ENCODE results near the gene B4GALT7.
"Not testable (repeated sequence)": the region's sequence is repeated elsewhere in the genome, so short reads cannot be mapped to it uniquely, and the experiment has no call there.

Gene B4GALT7

GRCh38 chr5:177607452-177608192 is 7.7 kb downstream of the B4GALT7 start:
- no peaks in the 10 kb centered on the region for H3K9me3 ChIP-seq (ENCODE audit: low read length)
- H3K36me3 ChIP-seq (ENCODE audit: insufficient read depth, low read length) = peaks cover 11% of the 10 kb centered on the region
- no peak overlapping the region for H3K4me3 ChIP-seq (ENCODE audit: low read length)
- H3K27me3 ChIP-seq (ENCODE audit: insufficient read depth, low read length) = no peaks in the 10 kb centered on the region
- H3K4me1 ChIP-seq (ENCODE audit: insufficient read depth, low read length) = peaks cover 12% of the 10 kb centered on the region
- no peak overlapping the region for H2AFZ ChIP-seq (ENCODE audit: low read depth, low read length)

DNA sequence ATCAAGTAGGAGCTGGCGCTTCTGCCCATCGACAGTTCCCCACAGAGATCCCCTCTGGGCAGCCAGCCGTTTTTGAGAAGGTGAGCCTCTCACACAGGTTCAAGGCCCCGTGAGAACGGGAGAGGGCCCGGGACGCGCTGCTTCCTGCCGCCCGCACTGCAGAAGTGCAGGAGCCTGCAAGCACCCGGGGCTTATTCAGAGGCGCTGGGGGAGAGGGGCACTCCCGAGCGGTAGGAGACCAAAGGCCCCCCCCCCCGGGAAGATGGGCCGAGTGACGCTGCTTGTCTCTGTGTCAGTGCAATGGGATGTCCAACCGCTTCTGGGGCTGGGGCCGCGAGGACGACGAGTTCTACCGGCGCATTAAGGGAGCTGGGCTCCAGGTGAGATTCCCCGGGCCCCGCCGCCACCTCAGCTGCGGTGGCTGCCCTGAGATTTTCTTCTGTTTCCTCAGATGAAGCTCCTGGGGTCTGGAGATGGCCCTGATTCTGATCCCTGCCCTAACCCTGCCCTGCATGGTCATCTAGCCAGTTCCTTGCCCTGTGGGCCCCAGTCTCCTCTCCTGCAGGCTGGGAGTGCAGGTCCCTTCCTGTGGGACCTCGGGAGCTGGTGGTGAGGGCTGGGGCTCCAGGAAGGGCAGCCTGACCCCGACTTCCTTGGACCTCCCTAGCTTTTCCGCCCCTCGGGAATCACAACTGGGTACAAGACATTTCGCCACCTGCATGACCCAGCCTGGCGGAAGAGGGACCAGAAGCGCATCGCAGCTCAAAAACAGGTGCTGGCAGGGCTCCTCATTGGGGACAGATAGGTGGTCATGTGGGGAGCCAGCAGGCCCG is 8.5 kb downstream of the B4GALT7 start:
- H3K4me3 ChIP-seq (ENCODE audit: low read length) = no peak overlapping the region
- H2AFZ ChIP-seq (ENCODE audit: low read depth, low read length) = no peak overlapping the region
- H3K4me1 ChIP-seq (ENCODE audit: insufficient read depth, low read length) = peaks cover 12% of the 10 kb centered on the region
- H3K9me3 ChIP-seq (ENCODE audit: low read length) = no peaks in the 10 kb centered on the region
- peaks cover 16% of the 10 kb centered on the region for H3K36me3 ChIP-seq (ENCODE audit: insufficient read depth, low read length)
- H3K27me3 ChIP-seq (ENCODE audit: insufficient read depth, low read length) = no peaks in the 10 kb centered on the region

DNA sequence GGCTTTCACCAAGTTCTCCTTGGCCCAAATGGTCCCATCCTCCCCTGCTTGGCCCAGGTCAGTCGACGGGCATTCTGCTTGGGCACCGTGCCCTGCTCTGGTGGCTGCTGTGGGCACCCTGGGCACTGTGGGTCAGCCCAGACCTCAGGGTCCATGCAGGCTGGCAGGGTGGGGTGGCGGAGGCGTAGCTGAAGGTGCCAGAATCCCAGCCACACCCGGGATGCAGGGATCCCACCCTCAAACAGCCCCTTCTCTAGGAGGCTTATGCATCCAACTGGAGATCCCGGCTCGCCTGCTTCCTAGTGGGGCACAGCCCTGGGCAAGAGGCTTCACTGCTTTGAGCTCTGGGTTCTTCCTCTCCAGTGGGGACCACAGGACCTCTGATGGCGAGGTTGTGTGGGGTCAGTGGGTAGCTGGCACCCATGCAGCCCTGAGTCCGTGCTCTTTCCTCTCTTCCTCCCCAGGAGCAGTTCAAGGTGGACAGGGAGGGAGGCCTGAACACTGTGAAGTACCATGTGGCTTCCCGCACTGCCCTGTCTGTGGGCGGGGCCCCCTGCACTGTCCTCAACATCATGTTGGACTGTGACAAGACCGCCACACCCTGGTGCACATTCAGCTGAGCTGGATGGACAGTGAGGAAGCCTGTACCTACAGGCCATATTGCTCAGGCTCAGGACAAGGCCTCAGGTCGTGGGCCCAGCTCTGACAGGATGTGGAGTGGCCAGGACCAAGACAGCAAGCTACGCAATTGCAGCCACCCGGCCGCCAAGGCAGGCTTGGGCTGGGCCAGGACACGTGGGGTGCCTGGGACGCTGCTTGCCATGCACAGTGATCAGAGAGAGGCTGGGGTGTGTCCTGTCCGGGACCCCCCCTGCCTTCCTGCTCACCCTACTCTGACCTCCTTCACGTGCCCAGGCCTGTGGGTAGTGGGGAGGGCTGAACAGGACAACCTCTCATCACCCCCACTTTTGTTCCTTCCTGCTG is 9.4 kb downstream of the B4GALT7 start:
- H3K9me3 ChIP-seq (ENCODE audit: low read length) = no peaks in the 10 kb centered on the region
- H2AFZ ChIP-seq (ENCODE audit: low read depth, low read length) = no peak overlapping the region
- no peak overlapping the region for H3K4me3 ChIP-seq (ENCODE audit: low read length)
- no peaks in the 10 kb centered on the region for H3K27me3 ChIP-seq (ENCODE audit: insufficient read depth, low read length)
- peaks cover 12% of the 10 kb centered on the region for H3K4me1 ChIP-seq (ENCODE audit: insufficient read depth, low read length)
- peaks cover 16% of the 10 kb centered on the region for H3K36me3 ChIP-seq (ENCODE audit: insufficient read depth, low read length)

- H2AFZ ChIP-seq (ENCODE audit: low read depth, low read length) = no peak overlapping the region
Observed at GRCh38 chr5:177610131-177610769, 10.3 kb downstream of the B4GALT7 start.

DNA sequence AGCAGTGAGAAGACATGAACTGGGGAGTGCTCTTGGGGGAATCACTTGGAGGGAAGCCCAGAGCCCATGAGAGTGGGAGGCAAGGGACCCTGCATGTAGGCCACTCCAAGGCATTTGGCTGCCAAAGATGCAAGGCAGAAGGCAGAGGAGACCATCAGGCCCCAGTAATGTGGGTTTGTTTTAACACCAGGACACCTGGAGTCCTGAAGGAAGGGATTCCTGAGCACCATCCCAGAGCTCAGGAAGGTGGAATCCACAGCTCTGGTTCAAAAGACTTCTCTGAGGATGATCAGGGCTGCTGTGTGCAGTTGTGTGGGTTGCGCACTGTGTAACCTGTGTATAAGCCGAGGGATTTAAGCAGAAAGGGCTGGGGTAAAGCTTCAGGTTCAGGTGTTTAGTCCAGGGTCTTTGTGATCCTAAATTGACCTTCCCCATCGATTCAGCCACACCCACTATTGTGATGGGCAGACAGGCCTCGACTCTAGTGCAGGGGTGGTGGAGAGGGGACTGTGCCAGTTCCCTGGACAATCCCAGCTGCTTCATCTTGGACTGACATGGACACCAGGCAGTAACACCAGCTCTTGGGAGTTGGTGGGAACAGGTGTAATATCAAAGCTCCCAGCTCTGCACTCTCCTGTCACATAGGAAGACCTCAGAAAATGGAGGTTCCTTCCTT is 11.0 kb downstream of the B4GALT7 start:
- Histone ChIP-seq H3K36me3 (ENCODE audit: insufficient read depth, low read length) (peaks cover 19% of the 10 kb centered on the region), H3K9me3 (ENCODE audit: low read length) (no peaks in the 10 kb centered on the region), H2AFZ (ENCODE audit: low read depth, low read length) (no peak overlapping the region), H3K27me3 (ENCODE audit: insufficient read depth, low read length) (no peaks in the 10 kb centered on the region), H3K4me1 (ENCODE audit: insufficient read depth, low read length) (peaks cover 12% of the 10 kb centered on the region), H3K4me3 (ENCODE audit: low read length) (no peak overlapping the region)

More at GRCh38 chr5:177610131-177610769, 10.3 kb downstream of the B4GALT7 start:
- Histone ChIP-seq H3K9me3 (ENCODE audit: low read length) (no peaks in the 10 kb centered on the region), H3K4me3 (ENCODE audit: low read length) (no peak overlapping the region), H3K36me3 (ENCODE audit: insufficient read depth, low read length) (peaks cover 16% of the 10 kb centered on the region), H3K4me1 (ENCODE audit: insufficient read depth, low read length) (peaks cover 12% of the 10 kb centered on the region), H3K27me3 (ENCODE audit: insufficient read depth, low read length) (no peaks in the 10 kb centered on the region)

- no peaks in the 10 kb centered on the region for H3K9me3 ChIP-seq (ENCODE audit: low read length)
- no peak overlapping the region for H3K4me3 ChIP-seq (ENCODE audit: low read length)
- H2AFZ ChIP-seq (ENCODE audit: low read depth, low read length) = no peak overlapping the region
- peaks cover 25% of the 10 kb centered on the region for H3K36me3 ChIP-seq (ENCODE audit: insufficient read depth, low read length)
- H3K27me3 ChIP-seq (ENCODE audit: insufficient read depth, low read length) = no peaks in the 10 kb centered on the region
- peaks cover 12% of the 10 kb centered on the region for H3K4me1 ChIP-seq (ENCODE audit: insufficient read depth, low read length)
Observed at GRCh38 chr5:177611446-177612214, 11.7 kb downstream of the B4GALT7 start.

DNA sequence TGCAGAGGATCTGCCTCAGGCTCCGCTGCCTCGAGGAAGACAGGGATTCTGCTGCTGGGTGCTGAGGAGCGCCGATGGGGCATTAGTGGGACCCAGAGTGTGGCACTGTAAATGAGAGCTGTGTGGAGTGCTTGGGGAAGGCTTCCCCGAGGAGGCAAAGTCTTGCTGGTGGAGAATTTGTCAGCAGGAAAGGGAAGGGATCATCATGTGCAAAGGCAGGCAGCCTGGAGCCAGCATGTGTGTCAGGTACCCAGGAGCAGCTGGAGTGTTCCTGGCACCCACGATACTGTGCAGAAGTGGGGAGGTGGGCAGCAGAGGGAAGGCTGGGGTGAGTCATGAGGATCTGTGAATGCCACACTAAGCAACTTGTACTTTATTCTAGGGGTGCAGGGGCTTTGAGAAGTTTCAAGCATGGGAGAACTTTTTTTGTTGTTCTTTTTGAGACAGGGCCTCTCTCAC is 12.3 kb downstream of the B4GALT7 start:
- Histone ChIP-seq H2AFZ (ENCODE audit: low read depth, low read length) (no peak overlapping the region), H3K27me3 (ENCODE audit: insufficient read depth, low read length) (no peaks in the 10 kb centered on the region), H3K4me1 (ENCODE audit: insufficient read depth, low read length) (peaks cover 9% of the 10 kb centered on the region), H3K9me3 (ENCODE audit: low read length) (no peaks in the 10 kb centered on the region), H3K36me3 (ENCODE audit: insufficient read depth, low read length) (peaks cover 27% of the 10 kb centered on the region), H3K4me3 (ENCODE audit: low read length) (no peak overlapping the region)

DNA sequence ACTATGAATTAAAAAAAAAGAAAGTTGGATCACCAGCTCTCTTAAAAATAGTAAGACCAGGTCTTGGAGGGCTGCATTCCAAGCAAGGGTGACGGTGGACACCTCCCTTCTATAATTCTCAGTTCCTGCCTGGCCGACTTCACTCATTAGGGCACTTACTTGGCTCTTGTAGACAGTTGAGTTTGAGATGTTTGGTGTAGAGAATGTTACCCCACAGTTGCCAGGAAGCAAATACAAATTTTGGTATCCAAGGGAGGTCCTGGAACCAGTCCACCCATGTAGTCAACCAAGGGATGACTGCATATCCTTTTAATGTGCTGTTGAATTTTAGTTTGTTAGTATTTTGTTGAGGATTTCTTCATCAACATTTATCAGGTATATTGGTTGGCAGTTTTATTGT is 20.6 kb downstream of the B4GALT7 start:
- Histone ChIP-seq H3K9me3 (ENCODE audit: low read length) (peaks cover 12% of the 10 kb centered on the region), H3K4me1 (ENCODE audit: insufficient read depth, low read length) (no peaks in the 10 kb centered on the region), H3K27me3 (ENCODE audit: insufficient read depth, low read length) (no peaks in the 10 kb centered on the region), H3K4me3 (ENCODE audit: low read length) (no peak overlapping the region), H3K36me3 (ENCODE audit: insufficient read depth, low read length) (peaks cover 50% of the 10 kb centered on the region), H2AFZ (ENCODE audit: low read depth, low read length) (no peak overlapping the region)

DNA sequence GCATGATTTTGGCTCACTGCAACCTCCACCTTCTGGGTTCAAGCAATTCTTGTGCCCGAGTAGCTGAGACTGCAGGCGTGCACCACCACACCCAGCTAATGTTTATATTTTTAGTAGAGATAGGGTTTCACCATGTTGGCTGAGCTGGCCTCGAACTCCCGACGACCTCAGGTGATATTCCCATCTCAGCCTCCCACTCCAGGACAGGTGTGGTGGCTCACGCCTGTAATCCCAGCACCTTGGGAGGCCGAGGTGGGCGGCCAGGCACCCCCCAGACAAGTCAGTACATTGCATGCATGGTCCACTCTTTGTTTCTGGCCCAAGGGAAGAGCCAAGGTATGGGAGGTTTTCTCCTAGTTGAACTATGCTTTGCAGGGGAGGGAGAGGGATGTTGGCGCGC is 24.2 kb downstream of the B4GALT7 start:
- peaks cover 31% of the 10 kb centered on the region for H3K36me3 ChIP-seq (ENCODE audit: insufficient read depth, low read length)
- H2AFZ ChIP-seq (ENCODE audit: low read depth, low read length); H3K4me3 ChIP-seq (ENCODE audit: low read length); H3K4me1 ChIP-seq (ENCODE audit: insufficient read depth, low read length); H3K27me3 ChIP-seq (ENCODE audit: insufficient read depth, low read length); H3K9me3 ChIP-seq (ENCODE audit: low read length): not testable (repeated sequence)

DNA sequence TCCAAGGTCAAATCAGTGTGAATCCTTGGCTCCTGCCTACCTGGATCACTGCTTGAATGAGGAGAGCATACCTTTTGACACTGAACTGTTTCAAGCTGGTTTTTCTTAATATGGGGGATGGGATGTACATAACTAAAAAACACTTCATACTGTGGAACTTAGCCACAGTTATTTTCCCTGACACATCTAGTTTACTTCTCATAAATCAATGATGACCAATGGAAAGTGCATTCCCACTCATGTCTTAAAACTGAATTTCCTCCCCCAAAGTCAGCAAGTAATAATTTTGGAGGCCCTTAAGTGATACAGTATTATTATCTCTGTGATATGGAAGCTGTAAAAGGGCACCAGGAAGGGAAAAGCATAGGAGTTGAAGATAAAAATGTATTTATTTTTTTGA is 30.3 kb downstream of the B4GALT7 start:
- not testable (repeated sequence) for H3K9me3 ChIP-seq (ENCODE audit: low read length); H3K4me1 ChIP-seq (ENCODE audit: insufficient read depth, low read length); H3K27me3 ChIP-seq (ENCODE audit: insufficient read depth, low read length); H3K4me3 ChIP-seq (ENCODE audit: low read length); H2AFZ ChIP-seq (ENCODE audit: low read depth, low read length)
- H3K36me3 ChIP-seq (ENCODE audit: insufficient read depth, low read length) = peaks cover 18% of the 10 kb centered on the region

DNA sequence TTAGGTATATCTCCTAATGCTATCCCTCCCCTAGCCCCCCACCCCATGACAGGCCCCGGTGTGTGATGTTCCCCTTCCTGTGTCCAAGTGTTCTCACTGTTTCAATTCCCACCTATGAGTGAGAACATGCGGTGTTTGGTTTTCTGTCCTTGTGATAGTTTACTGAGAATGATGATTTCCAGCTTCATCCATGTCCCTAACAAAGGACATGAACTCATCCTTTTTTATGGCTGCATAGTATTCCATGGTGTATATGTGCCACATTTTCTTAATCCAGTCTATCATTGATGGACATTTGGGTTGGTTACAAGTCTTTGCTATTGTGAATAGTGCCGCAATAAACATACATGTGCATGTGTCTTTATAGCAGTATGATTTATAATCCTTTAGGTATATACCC is 35.0 kb downstream of the B4GALT7 start:
- H3K36me3 ChIP-seq (ENCODE audit: insufficient read depth, low read length); H2AFZ ChIP-seq (ENCODE audit: low read depth, low read length); H3K9me3 ChIP-seq (ENCODE audit: low read length); H3K27me3 ChIP-seq (ENCODE audit: insufficient read depth, low read length); H3K4me1 ChIP-seq (ENCODE audit: insufficient read depth, low read length); H3K4me3 ChIP-seq (ENCODE audit: low read length): not testable (repeated sequence)

Data from neuron (in vitro differentiated cells).